ENCODE results near the gene NSUN7.

GRCh38 chr4:40840255-40840984 is 90.7 kb downstream of the NSUN7 start:
- TF ChIP-seq, protein P1, sequence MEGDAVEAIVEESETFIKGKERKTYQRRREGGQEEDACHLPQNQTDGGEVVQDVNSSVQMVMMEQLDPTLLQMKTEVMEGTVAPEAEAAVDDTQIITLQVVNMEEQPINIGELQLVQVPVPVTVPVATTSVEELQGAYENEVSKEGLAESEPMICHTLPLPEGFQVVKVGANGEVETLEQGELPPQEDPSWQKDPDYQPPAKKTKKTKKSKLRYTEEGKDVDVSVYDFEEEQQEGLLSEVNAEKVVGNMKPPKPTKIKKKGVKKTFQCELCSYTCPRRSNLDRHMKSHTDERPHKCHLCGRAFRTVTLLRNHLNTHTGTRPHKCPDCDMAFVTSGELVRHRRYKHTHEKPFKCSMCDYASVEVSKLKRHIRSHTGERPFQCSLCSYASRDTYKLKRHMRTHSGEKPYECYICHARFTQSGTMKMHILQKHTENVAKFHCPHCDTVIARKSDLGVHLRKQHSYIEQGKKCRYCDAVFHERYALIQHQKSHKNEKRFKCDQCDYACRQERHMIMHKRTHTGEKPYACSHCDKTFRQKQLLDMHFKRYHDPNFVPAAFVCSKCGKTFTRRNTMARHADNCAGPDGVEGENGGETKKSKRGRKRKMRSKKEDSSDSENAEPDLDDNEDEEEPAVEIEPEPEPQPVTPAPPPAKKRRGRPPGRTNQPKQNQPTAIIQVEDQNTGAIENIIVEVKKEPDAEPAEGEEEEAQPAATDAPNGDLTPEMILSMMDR (IDR thresholded peaks at IDR 0.05 in 8 of 11, conservative IDR thresholded peaks at IDR 0.05 in 3 of 11): no peak
- TF ChIP-seq POLR2A (IDR thresholded peaks at IDR 0.05): no peak

Measured in spleen (tissue), 7 donors.